GM11168 (cell line): ENCODE data around the gene SALL4.
"Not testable (repeated sequence)": the region's sequence is repeated elsewhere in the genome, so short reads cannot be mapped to it uniquely, and the experiment has no call there.

Source experiments
- in situ Hi-C: fragments of 300-500 bp; cut with MboI; formaldehyde crosslinking; loops from one replicate; pipeline ENCODE4 v1.12.0; 2022; ENCODE audit warnings: low sequenced_read_pairs; ENCODE audit not compliant: unreplicated experiment

Gene SALL4

GRCh38 chr20:51803148-51803854 is 980 bp upstream of the SALL4 start:
- in situ Hi-C loops, result loop anchor here (10.0 kb wide), 1 partner anchor 482 kb away; no protein-coding TSS in a partner anchor

GRCh38 chr20:51801823-51802123 is 548 bp downstream of the SALL4 start:
- in situ Hi-C loops, result loop anchor here (10.0 kb wide), 1 partner anchor 483 kb away; no protein-coding TSS in a partner anchor

GRCh38 chr20:51801122-51801822 is 1.0 kb downstream of the SALL4 start:
- in situ Hi-C loops, result loop anchor here (10.0 kb wide), 1 partner anchor 484 kb away; no protein-coding TSS in a partner anchor

GRCh38 chr20:51800872-51801121 is 1.5 kb downstream of the SALL4 start:
- in situ Hi-C loops, result loop anchor here (10.0 kb wide), 1 partner anchor 484 kb away; no protein-coding TSS in a partner anchor

GRCh38 chr20:51800060-51800871 is 2.1 kb downstream of the SALL4 start:
- in situ Hi-C loops, result loop anchor here (10.0 kb wide), 1 partner anchor 485 kb away; no protein-coding TSS in a partner anchor

GRCh38 chr20:51799401-51799860 is 2.9 kb downstream of the SALL4 start:
- in situ Hi-C loops, result no loop called here

- in situ Hi-C loops, result no loop called here
Observed at GRCh38 chr20:51797357-51798025, 4.8 kb downstream of the SALL4 start.

GRCh38 chr20:51796340-51796739 is 6.0 kb downstream of the SALL4 start:
- in situ Hi-C loops, result no loop called here

GRCh38 chr20:51792960-51793359 is 9.4 kb downstream of the SALL4 start:
- in situ Hi-C loops, result no loop called here

GRCh38 chr20:51791626-51792025 is 10.7 kb downstream of the SALL4 start:
- in situ Hi-C loops, result no loop called here

- in situ Hi-C loops, result no loop called here
Observed at GRCh38 chr20:51790256-51790655, 12.1 kb downstream of the SALL4 start.

- in situ Hi-C loops, result no loop called here
Observed at GRCh38 chr20:51789434-51789833, 12.9 kb downstream of the SALL4 start.

- in situ Hi-C loops, result no loop called here
Observed at GRCh38 chr20:51788822-51789221, 13.5 kb downstream of the SALL4 start.

GRCh38 chr20:51784299-51784698 is 18.0 kb downstream of the SALL4 start:
- in situ Hi-C loops, result no loop called here

GRCh38 chr20:51778229-51778759 is 24.0 kb downstream of the SALL4 start:
- in situ Hi-C loops, result not testable (repeated sequence)

- in situ Hi-C loops, result no loop called here
Observed at GRCh38 chr20:51775241-51775640, 27.1 kb downstream of the SALL4 start.

- in situ Hi-C loops, result no loop called here
Observed at GRCh38 chr20:51772236-51772635, 30.1 kb downstream of the SALL4 start.

- in situ Hi-C loops, result no loop called here
Observed at GRCh38 chr20:51769976-51770615, 32.2 kb downstream of the SALL4 start.

- in situ Hi-C loops, result no loop called here
Observed at GRCh38 chr20:51768759-51769517, 33.4 kb downstream of the SALL4 start.
